ENCODE data around the gene VWA3B. TPM values are rescaled to one million over a fixed set of nuclear protein-coding genes. Genes with fewer than 3 reads are reported as not detected.

Gene VWA3B
- total and polyA plus RNA-seq, 2 of the 4 experiments (the other 2 are of a cell fraction) = not detected

DNA sequence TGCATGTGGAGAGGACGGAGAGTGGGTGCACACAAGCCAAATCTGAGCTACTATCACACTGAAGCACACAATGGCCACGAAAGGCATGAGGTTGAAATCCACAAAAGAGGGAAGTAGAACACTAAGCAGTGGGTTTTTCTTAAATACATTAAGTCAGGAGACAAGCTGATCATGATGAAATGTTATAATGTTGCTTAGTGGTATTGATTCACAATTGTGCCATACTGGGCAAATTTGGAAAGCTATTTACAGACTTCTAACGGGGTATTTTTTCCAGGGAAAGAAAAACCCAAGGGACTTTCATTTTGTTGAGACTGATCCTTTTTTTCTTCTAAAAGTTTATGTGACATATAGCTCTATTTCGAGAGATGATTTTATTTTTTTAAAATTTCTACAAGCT is 158.5 kb downstream of the VWA3B start:
- dilution Hi-C loops (cut with HindIII; ENCODE audit: low sequenced_read_pairs, unreplicated experiment) = no loop called here
- no peaks in the 10 kb centered on the region for H3K4me1 ChIP-seq (ENCODE audit: control insufficient read depth, insufficient read depth, low read length)
- no peak for TF ChIP-seq CHD1 (IDR thresholded peaks at IDR 0.05; ENCODE audit: low read depth, low read length)
- TF ChIP-seq RAD21 (IDR thresholded peaks at IDR 0.05; ENCODE audit: low read length) = no peak
- TF ChIP-seq MAZ (IDR thresholded peaks at IDR 0.05; ENCODE audit: borderline replicate concordance, low read depth, low read length) = no peak
- TF ChIP-seq RFX5 (IDR thresholded peaks at IDR 0.05; ENCODE audit: low read depth, low read length) = no peak
- no peak for TF ChIP-seq POLR2A (IDR thresholded peaks at IDR 0.05; ENCODE audit: low read depth, low read length)
- TF ChIP-seq RCOR1 (IDR thresholded peaks at IDR 0.05; ENCODE audit: insufficient replicate concordance, low read length) = no peak
- no peak for TF ChIP-seq FOS (IDR thresholded peaks at IDR 0.05; ENCODE audit: low read depth, low read length)
- TF ChIP-seq MAFK (IDR thresholded peaks at IDR 0.05; ENCODE audit: low read depth, low read length) = no peak
- TF ChIP-seq, protein P1, sequence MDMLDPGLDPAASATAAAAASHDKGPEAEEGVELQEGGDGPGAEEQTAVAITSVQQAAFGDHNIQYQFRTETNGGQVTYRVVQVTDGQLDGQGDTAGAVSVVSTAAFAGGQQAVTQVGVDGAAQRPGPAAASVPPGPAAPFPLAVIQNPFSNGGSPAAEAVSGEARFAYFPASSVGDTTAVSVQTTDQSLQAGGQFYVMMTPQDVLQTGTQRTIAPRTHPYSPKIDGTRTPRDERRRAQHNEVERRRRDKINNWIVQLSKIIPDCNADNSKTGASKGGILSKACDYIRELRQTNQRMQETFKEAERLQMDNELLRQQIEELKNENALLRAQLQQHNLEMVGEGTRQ (IDR thresholded peaks at IDR 0.05; ENCODE audit: low read depth, low read length) = no peak
- TF ChIP-seq BHLHE40 (IDR thresholded peaks at IDR 0.05; ENCODE audit: low read depth, low read length) = no peak
- TF ChIP-seq MXI1 (IDR thresholded peaks at IDR 0.05; ENCODE audit: borderline replicate concordance, low read depth, low read length) = no peak
- TF ChIP-seq CEBPB (IDR thresholded peaks at IDR 0.05; ENCODE audit: low read depth, low read length) = no peak
- no peak for TF ChIP-seq NFE2L2 (IDR thresholded peaks at IDR 0.05; ENCODE audit: low read depth, low read length)
- H3K9me1 ChIP-seq (ENCODE audit: insufficient read depth, low read length) = no peaks in the 10 kb centered on the region
- no peak overlapping the region for H2BK120ac ChIP-seq (ENCODE audit: low read depth, low read length)
- ATAC-seq (ENCODE audit: low read depth) (no peak), DNase-seq (no peak)
- peaks cover 2% of the 10 kb centered on the region; the same call in 1 of the 2 replicates for H3K27me3 ChIP-seq (ENCODE audit: control insufficient read depth, insufficient read depth, low read length)
- no peak overlapping the region for H3K27ac ChIP-seq (ENCODE audit: insufficient read depth, low read length)
- no peak overlapping the region for H3K9ac ChIP-seq (ENCODE audit: low read depth, low read length)
- no TSS peak for BruUV-seq (replicated peaks)
- no peak overlapping the region for H4K91ac ChIP-seq (ENCODE audit: insufficient read depth, low read depth, low read length)
- no peaks in the 10 kb centered on the region for H3K9me3 ChIP-seq (ENCODE audit: control insufficient read depth, insufficient read depth, low read length)
- H3K14ac ChIP-seq (replicated peaks; ENCODE audit: low read depth, low read length) = no peak overlapping the region
- H4K8ac ChIP-seq (ENCODE audit: low read depth in 2 of 2, low read length in 2 of 2) = no peak overlapping the region
- H3K4me2 ChIP-seq (ENCODE audit: low read depth, low read length) = no peak overlapping the region
- H3K4ac ChIP-seq (ENCODE audit: low read depth, low read length) = no peak overlapping the region
- no peak overlapping the region for H2BK5ac ChIP-seq (ENCODE audit: low read depth, low read length, poor library complexity, severe bottlenecking)
- no peak overlapping the region for H4K5ac ChIP-seq (ENCODE audit: low read depth, low read length)
- no peak overlapping the region for H2BK15ac ChIP-seq (ENCODE audit: low read depth, low read length)
- H2BK20ac ChIP-seq (ENCODE audit: low read depth, low read length) = no peak overlapping the region
- H3K4me3 ChIP-seq (ENCODE audit: insufficient read depth, low read depth, low read length) = no peak overlapping the region
- WGBS, 2 experiments (ENCODE audit: extremely low coverage in 2 of 2, insufficient read length in 1 of 2) = no CpG with 5 or more reads among the region's 4 CpGs
- no peaks in the 10 kb centered on the region for H3K79me1 ChIP-seq (ENCODE audit: low read depth in 1 of 2, low read length in 2 of 2)
- ChIA-PET POLR2A (ENCODE audit: unreplicated experiment) (interaction anchor here (0.5 kb wide), 1 partner anchor 194 kb away, joined by 3 read pairs; no protein-coding TSS in a partner anchor), CTCF (interaction anchor here (0.8 kb wide), 1 partner anchor 438 kb away, joined by 3 read pairs; no protein-coding TSS in a partner anchor)
- no peak overlapping the region for H3K56ac ChIP-seq (ENCODE audit: extremely low read depth, insufficient read depth, low read length)
- H3K23ac ChIP-seq (ENCODE audit: low read depth, low read length) = no peak overlapping the region
- H3K18ac ChIP-seq (ENCODE audit: low read depth, low read length) = no peak overlapping the region
- in situ Hi-C loops (cut with MboI; ENCODE audit: low sequenced_read_pairs) = no loop called here
- H2AFZ ChIP-seq (replicated peaks; ENCODE audit: low read length, poor library complexity) = no peak overlapping the region
- H2AK9ac ChIP-seq (replicated peaks; ENCODE audit: low read depth, low read length, poor library complexity) = no peak overlapping the region
- H4K20me1 ChIP-seq (ENCODE audit: insufficient read depth, low read length) = no peaks in the 10 kb centered on the region
- no peaks in the 10 kb centered on the region for H3K36me3 ChIP-seq (ENCODE audit: control insufficient read depth, insufficient read depth, low read length)
- no peak overlapping the region for H2AK5ac ChIP-seq (ENCODE audit: low read depth, low read length)
- intact Hi-C loops (cut with micrococcal nuclease) = no loop called here

All from IMR-90 (cell line).